Liver (tissue), 3 donors: ENCODE data around the gene DPY19L2.
"Not testable (repeated sequence)": the region's sequence is repeated elsewhere in the genome, so short reads cannot be mapped to it uniquely, and the experiment has no call there.

Experiments used
- ATF3 ChIP-seq: IDR thresholded peaks from 2 replicates; pipeline ENCODE4 v1.6.1; 2016; ENCODE audit warnings: antibody characterized with exemption
- EGR1 ChIP-seq, 2 donors: IDR thresholded peaks; 2 replicates each; pipeline ENCODE4 v1.6.1; 2016 to 2018; ENCODE audit warnings: antibody characterized with exemption in 2 of 2, low read depth in 2 of 2
- FOXA1 ChIP-seq: IDR thresholded peaks from 2 replicates; pipeline ENCODE4 v1.6.1; 2016; ENCODE audit warnings: antibody characterized with exemption
- GABPA ChIP-seq, 2 donors: IDR thresholded peaks in 1 of 2; conservative IDR thresholded peaks in 1 of 2; 2 replicates each; pipeline ENCODE4 v1.6.1; 2016; ENCODE audit warnings: antibody characterized with exemption in 2 of 2, mild to moderate bottlenecking in 1 of 2, moderate library complexity in 1 of 2
- HNF4A ChIP-seq, 2 donors: conservative IDR thresholded peaks; 2 replicates each; pipeline ENCODE4 v1.6.1; 2016; ENCODE audit warnings: antibody characterized with exemption in 2 of 2, mild to moderate bottlenecking in 2 of 2
- JUND ChIP-seq, 2 donors: IDR thresholded peaks; 2 replicates each; pipeline ENCODE4 v1.6.1; 2016; ENCODE audit warnings: antibody characterized with exemption in 2 of 2
- MAX ChIP-seq: IDR thresholded peaks from 2 replicates; pipeline ENCODE4 v1.6.1; 2016; ENCODE audit warnings: antibody characterized with exemption
- RAD21 ChIP-seq, 2 donors: IDR thresholded peaks; 2 replicates each; pipeline ENCODE4 v1.6.1; 2016; ENCODE audit warnings: antibody characterized with exemption in 2 of 2, mild to moderate bottlenecking in 2 of 2
- REST ChIP-seq: IDR thresholded peaks from 2 replicates; pipeline ENCODE4 v1.6.1; 2016; ENCODE audit warnings: antibody characterized with exemption, mild to moderate bottlenecking
- SP1 ChIP-seq: IDR thresholded peaks from 2 replicates; pipeline ENCODE4 v1.6.1; 2018; ENCODE audit warnings: antibody characterized with exemption, mild to moderate bottlenecking
- TAF1 ChIP-seq: conservative IDR thresholded peaks from 2 replicates; pipeline ENCODE4 v1.6.1; 2016; ENCODE audit warnings: antibody characterized with exemption, mild to moderate bottlenecking
- TF ChIP-seq, protein P1 (sequence below): fragments of 150-350 bp; IDR thresholded peaks from 2 replicates; pipeline ENCODE4 v1.5.1; 2017; ENCODE audit warnings: improper control_type of control experiment, low read depth, low read length; ENCODE audit not compliant: missing input control
- donor health status: healthy.
- donor health status: healthy.

GRCh38 chr12:63658501-63658900, 9.8 kb downstream of the DPY19L2 start:
- TF ChIP-seq SP1; MAX; ATF3; JUND (IDR thresholded peaks at IDR 0.05); RAD21 (IDR thresholded peaks at IDR 0.05); REST; EGR1 (IDR thresholded peaks at IDR 0.05; ENCODE audit: low read depth in 2 of 2); HNF4A (conservative IDR thresholded peaks at IDR 0.05); TAF1; GABPA (IDR thresholded peaks at IDR 0.05 in 1 of 2, conservative IDR thresholded peaks at IDR 0.05 in 1 of 2); FOXA1: not testable (repeated sequence)
- TF ChIP-seq, protein P1, sequence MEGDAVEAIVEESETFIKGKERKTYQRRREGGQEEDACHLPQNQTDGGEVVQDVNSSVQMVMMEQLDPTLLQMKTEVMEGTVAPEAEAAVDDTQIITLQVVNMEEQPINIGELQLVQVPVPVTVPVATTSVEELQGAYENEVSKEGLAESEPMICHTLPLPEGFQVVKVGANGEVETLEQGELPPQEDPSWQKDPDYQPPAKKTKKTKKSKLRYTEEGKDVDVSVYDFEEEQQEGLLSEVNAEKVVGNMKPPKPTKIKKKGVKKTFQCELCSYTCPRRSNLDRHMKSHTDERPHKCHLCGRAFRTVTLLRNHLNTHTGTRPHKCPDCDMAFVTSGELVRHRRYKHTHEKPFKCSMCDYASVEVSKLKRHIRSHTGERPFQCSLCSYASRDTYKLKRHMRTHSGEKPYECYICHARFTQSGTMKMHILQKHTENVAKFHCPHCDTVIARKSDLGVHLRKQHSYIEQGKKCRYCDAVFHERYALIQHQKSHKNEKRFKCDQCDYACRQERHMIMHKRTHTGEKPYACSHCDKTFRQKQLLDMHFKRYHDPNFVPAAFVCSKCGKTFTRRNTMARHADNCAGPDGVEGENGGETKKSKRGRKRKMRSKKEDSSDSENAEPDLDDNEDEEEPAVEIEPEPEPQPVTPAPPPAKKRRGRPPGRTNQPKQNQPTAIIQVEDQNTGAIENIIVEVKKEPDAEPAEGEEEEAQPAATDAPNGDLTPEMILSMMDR: not testable (repeated sequence)
